A673 (cell line): ENCODE data around the gene BPIFB1.

Experiments
- EZH2 ChIP-seq: fragments of 200-600 bp; sonication (generic); IDR thresholded peaks from 2 replicates; pipeline ENCODE4 v1.6.1; 2017; ENCODE audit warnings: borderline replicate concordance, low read depth, mild to moderate bottlenecking, mixed read lengths, antibody characterized with exemption, low read length; ENCODE audit not compliant: poor library complexity, severe bottlenecking
- TF ChIP-seq, protein P1 (sequence below): fragments of 300-800, 200-600 bp; sonication (generic); conservative IDR thresholded peaks from 2 replicates; pipeline ENCODE4 v1.5.1; 2017; ENCODE audit warnings: low read depth, mild to moderate bottlenecking, antibody characterized with exemption, low read length, moderate library complexity, mixed read lengths

DNA sequence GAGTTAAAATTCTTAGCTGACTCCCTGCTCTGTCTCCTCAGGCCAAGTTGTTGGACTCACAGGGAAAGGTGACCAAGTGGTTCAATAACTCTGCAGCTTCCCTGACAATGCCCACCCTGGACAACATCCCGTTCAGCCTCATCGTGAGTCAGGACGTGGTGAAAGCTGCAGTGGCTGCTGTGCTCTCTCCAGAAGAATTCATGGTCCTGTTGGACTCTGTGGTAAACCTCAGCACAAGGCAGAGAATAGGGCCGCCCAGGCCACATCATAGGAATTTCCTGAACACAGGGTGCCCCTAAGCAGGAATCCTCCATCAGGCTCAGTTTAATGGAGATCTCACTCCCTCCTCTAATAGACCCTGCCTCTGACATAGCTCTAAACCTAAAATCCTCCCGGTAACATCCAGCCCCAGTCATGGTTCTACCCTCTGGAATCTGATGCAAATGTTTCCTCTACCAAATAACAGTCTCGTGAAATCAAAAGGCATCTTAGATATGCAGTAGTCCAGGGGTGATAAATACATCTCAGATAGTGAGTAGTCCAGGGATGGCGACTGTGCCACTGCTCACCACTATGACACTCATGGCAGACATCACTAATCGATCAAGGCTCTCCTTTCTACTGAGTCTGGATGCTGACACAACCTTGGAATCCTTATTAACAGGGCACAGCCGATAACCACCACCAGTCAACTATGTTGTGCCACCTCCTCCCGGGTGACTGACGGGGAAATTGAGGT is 18.3 kb downstream of the BPIFB1 start:
- TF ChIP-seq, protein P1, sequence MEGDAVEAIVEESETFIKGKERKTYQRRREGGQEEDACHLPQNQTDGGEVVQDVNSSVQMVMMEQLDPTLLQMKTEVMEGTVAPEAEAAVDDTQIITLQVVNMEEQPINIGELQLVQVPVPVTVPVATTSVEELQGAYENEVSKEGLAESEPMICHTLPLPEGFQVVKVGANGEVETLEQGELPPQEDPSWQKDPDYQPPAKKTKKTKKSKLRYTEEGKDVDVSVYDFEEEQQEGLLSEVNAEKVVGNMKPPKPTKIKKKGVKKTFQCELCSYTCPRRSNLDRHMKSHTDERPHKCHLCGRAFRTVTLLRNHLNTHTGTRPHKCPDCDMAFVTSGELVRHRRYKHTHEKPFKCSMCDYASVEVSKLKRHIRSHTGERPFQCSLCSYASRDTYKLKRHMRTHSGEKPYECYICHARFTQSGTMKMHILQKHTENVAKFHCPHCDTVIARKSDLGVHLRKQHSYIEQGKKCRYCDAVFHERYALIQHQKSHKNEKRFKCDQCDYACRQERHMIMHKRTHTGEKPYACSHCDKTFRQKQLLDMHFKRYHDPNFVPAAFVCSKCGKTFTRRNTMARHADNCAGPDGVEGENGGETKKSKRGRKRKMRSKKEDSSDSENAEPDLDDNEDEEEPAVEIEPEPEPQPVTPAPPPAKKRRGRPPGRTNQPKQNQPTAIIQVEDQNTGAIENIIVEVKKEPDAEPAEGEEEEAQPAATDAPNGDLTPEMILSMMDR: no peak
- no peak for TF ChIP-seq EZH2
